GM23248 (cell line): ENCODE measurements around the gene AP4E1.

Experiments used
- EZH2 ChIP-seq: fragments of 200-600 bp; sonication (generic); IDR thresholded peaks from 2 replicates; pipeline ENCODE4 v1.6.1; 2018; ENCODE audit warnings: antibody characterized with exemption, mild to moderate bottlenecking; ENCODE audit not compliant: insufficient read depth, poor library complexity, severe bottlenecking
- EZH2phosphoT487 ChIP-seq: fragments of 200-600 bp; sonication (generic); IDR thresholded peaks from 2 replicates; pipeline ENCODE4 v1.6.1; 2018; ENCODE audit warnings: antibody characterized with exemption, moderate library complexity, mild to moderate bottlenecking, low read depth; ENCODE audit not compliant: insufficient read depth

- TF ChIP-seq EZH2phosphoT487 (no peak), EZH2 (no peak)
These were observed 129.9 kb downstream of the AP4E1 start for GRCh38 chr15:51038162-51038973.
